NCI-H524 (cell line): ENCODE results near the gene AGAP1.

Experiments used
- DNase-seq, 2 experiments: peaks; one replicate each; lab custom pipeline; 2025; lab: John Stamatoyannopoulos, UW

The AGAP1 gene

GRCh38 chr2:236103981-236104380, 610.1 kb downstream of the AGAP1 start:
- DNase-seq, result no peak

GRCh38 chr2:236105955-236106607, 612.2 kb downstream of the AGAP1 start:
- no peak for DNase-seq

GRCh38 chr2:236106761-236107160, 612.9 kb downstream of the AGAP1 start:
- DNase-seq, result no peak

- no peak for DNase-seq
Measured at GRCh38 chr2:236107536-236107935, 613.7 kb downstream of the AGAP1 start.

GRCh38 chr2:236107942-236108625, 614.2 kb downstream of the AGAP1 start:
- DNase-seq, result no peak

- no peak for DNase-seq
Measured at GRCh38 chr2:236109061-236109460, 615.2 kb downstream of the AGAP1 start.

GRCh38 chr2:236109473-236109872, 615.6 kb downstream of the AGAP1 start:
- no peak for DNase-seq

GRCh38 chr2:236112466-236112865, 618.6 kb downstream of the AGAP1 start:
- no peak for DNase-seq

- DNase-seq, result no peak
Measured at GRCh38 chr2:236113425-236113824, 619.6 kb downstream of the AGAP1 start.

- DNase-seq, result no peak
Measured at GRCh38 chr2:236113948-236114347, 620.1 kb downstream of the AGAP1 start.

- no peak for DNase-seq
Measured at GRCh38 chr2:236114959-236115358, 621.1 kb downstream of the AGAP1 start.

GRCh38 chr2:236117401-236117800, 623.6 kb downstream of the AGAP1 start:
- no peak for DNase-seq

- no peak for DNase-seq
Measured at GRCh38 chr2:236117861-236118269, 624.0 kb downstream of the AGAP1 start.

- no peak for DNase-seq
Measured at GRCh38 chr2:236119003-236119402, 625.2 kb downstream of the AGAP1 start.

- no peak for DNase-seq
Measured at GRCh38 chr2:236119476-236119875, 625.6 kb downstream of the AGAP1 start.

- DNase-seq, result no peak
Measured at GRCh38 chr2:236120141-236120601, 626.3 kb downstream of the AGAP1 start.

- DNase-seq, result no peak
Measured at GRCh38 chr2:236120829-236121228, 627.0 kb downstream of the AGAP1 start.

- no peak for DNase-seq
Measured at GRCh38 chr2:236121546-236121945, 627.7 kb downstream of the AGAP1 start.

GRCh38 chr2:236122236-236122635, 628.4 kb downstream of the AGAP1 start:
- no peak for DNase-seq

- DNase-seq, result no peak
Measured at GRCh38 chr2:236123716-236124115, 629.9 kb downstream of the AGAP1 start.

GRCh38 chr2:236124182-236124893, 630.5 kb downstream of the AGAP1 start:
- no peak for DNase-seq

GRCh38 chr2:236125541-236125940, 631.7 kb downstream of the AGAP1 start:
- DNase-seq, result no peak

- DNase-seq, result no peak
Measured at GRCh38 chr2:236127010-236127409, 633.2 kb downstream of the AGAP1 start.
